HG02571 (cell line): Measurements from ENCODE around the gene TNFSF8.

Source experiments
- ATAC-seq: cut with Tn5 transposase; IDR thresholded peaks from one replicate; pipeline ENCODE4 v1.9.1; 2021; ENCODE audit warnings: mild to moderate bottlenecking, moderate library complexity; ENCODE audit not compliant: unreplicated experiment

Gene TNFSF8

GRCh38 chr9:114880291-114880745, 50.1 kb downstream of the TNFSF8 start:
- ATAC-seq: no peak

GRCh38 chr9:114878879-114879564, 51.4 kb downstream of the TNFSF8 start:
- ATAC-seq: no peak

- ATAC-seq: no peak
Observed at GRCh38 chr9:114869845-114870244, 60.5 kb downstream of the TNFSF8 start.

- no peak for ATAC-seq
Observed at GRCh38 chr9:114869378-114869777, 61.0 kb downstream of the TNFSF8 start.

GRCh38 chr9:114867327-114867726, 63.1 kb downstream of the TNFSF8 start:
- ATAC-seq: no peak

GRCh38 chr9:114864471-114864870, 65.9 kb downstream of the TNFSF8 start:
- no peak for ATAC-seq

GRCh38 chr9:114861922-114862605, 68.3 kb downstream of the TNFSF8 start:
- no peak for ATAC-seq

- ATAC-seq: no peak
Observed at GRCh38 chr9:114861273-114861672, 69.1 kb downstream of the TNFSF8 start.

- ATAC-seq: no peak
Observed at GRCh38 chr9:114860187-114860586, 70.2 kb downstream of the TNFSF8 start.

- no peak for ATAC-seq
Observed at GRCh38 chr9:114856942-114857315, 73.5 kb downstream of the TNFSF8 start.

GRCh38 chr9:114856215-114856941, 74.0 kb downstream of the TNFSF8 start:
- no peak for ATAC-seq

GRCh38 chr9:114855488-114855887, 74.9 kb downstream of the TNFSF8 start:
- ATAC-seq: no peak

GRCh38 chr9:114854736-114855355, 75.5 kb downstream of the TNFSF8 start:
- ATAC-seq: no peak

GRCh38 chr9:114853071-114853855, 77.1 kb downstream of the TNFSF8 start:
- ATAC-seq: no peak

GRCh38 chr9:114852050-114852594, 78.3 kb downstream of the TNFSF8 start:
- no peak for ATAC-seq

GRCh38 chr9:114851306-114851705, 79.1 kb downstream of the TNFSF8 start:
- ATAC-seq: no peak
